Brain microvascular endothelial cell (primary cell): Measurements from ENCODE around the gene MGRN1.

ENCODE experiments used
- DNase-seq: peaks from one replicate; pipeline ENCODE4 v3.0.0-alpha.2; 2020
- H3K27ac ChIP-seq: fragments of 250-450 bp; sonication (Bioruptor Pico); 2 replicates; pipeline ENCODE4 v1.5.1; 2020; ENCODE audit warnings: mild to moderate bottlenecking, moderate library complexity
- H3K27me3 ChIP-seq: fragments of 250-450 bp; sonication (Bioruptor Pico); replicated peaks from 2 replicates; pipeline ENCODE4 v1.5.1; 2020; ENCODE audit warnings: mild to moderate bottlenecking
- H3K36me3 ChIP-seq: fragments of 250-450 bp; sonication (Bioruptor Pico); replicated peaks from 2 replicates; pipeline ENCODE4 v1.5.1; 2020; ENCODE audit warnings: mild to moderate bottlenecking
- H3K4me3 ChIP-seq: 2 replicates; pipeline ENCODE4 v1.5.1; 2011; ENCODE audit warnings: low read depth, mild to moderate bottlenecking, control low read depth, low read length, moderate library complexity
- CTCF ChIP-seq: IDR thresholded peaks from 2 replicates; pipeline ENCODE4 v1.5.1; 2011; ENCODE audit warnings: low read depth, mild to moderate bottlenecking, moderate library complexity, low read length, control low read depth, inconsistent platforms; ENCODE audit errors: missing control alignments
- in situ Hi-C: cut with HindIII; loops from 2 replicates; pipeline ENCODE4 v1.10.0; 2017; ENCODE audit warnings: low sequenced_read_pairs, low pct_ligation_motif_present

The MGRN1 gene

GRCh38 chr16:4593086-4593485 lies 31.5 kb upstream of the MGRN1 start:
- in situ Hi-C loops: no loop called here
- H3K27me3 ChIP-seq: peaks cover 2% of the 10 kb centered on the region
- H3K4me3 ChIP-seq: no peak overlapping the region
- no peak for DNase-seq
- H3K36me3 ChIP-seq: no peaks in the 10 kb centered on the region
- no peak for TF ChIP-seq CTCF
- H3K27ac ChIP-seq: no peak overlapping the region

DNA sequence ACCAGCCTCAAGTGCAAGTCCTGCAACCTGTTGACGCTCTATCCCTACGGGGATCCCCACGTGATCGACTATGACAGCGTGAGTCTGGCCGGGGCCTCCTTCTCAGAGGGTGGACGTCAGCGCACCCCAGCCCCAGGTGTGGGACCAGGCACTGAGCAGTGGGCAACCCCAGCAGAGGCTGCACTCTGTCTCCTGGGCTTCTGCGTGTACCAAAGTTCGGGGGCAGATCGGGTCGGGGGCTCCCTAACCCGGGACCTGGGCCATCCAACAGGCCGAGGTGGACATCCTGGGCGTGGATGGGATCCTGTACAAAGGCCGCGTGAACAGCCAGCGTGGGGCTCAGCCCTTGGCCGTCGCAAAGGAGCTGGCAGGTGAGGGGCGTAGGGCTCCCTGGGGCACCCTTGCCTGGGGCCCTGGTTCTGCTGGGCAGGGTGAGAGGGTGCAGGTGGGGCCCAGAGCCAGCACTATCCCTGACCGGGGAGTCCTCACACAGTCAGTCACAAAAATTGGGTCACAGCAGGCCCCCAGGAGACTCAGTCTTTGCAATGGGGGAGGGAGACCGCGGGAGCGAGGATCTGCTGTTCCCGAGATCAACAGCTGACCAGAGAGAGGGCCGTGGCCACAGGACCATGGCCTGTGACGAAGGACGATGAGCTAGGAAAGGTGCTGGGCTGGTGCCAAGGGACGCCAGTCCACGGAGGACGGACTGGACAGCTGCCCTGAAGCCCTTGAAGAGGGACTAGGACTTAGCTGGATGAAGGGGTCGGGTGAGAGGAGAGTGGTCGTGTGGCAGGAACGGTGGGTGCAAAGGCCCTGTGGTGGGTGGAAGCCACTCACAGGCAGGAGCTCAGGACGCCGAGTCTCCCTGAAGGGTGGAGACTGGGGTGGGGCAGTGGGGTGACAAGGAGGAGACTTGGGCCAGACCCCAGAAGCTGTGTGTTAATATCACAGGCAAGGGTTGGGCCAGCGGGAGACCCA lies 29.9 kb upstream of the MGRN1 start:
- TF ChIP-seq CTCF: no peak
- DNase-seq: no peak
- in situ Hi-C loops: no loop called here
- Histone ChIP-seq H3K36me3 (no peaks in the 10 kb centered on the region), H3K4me3 (no peak overlapping the region), H3K27ac (no peak overlapping the region), H3K27me3 (peaks cover 4% of the 10 kb centered on the region)

DNA sequence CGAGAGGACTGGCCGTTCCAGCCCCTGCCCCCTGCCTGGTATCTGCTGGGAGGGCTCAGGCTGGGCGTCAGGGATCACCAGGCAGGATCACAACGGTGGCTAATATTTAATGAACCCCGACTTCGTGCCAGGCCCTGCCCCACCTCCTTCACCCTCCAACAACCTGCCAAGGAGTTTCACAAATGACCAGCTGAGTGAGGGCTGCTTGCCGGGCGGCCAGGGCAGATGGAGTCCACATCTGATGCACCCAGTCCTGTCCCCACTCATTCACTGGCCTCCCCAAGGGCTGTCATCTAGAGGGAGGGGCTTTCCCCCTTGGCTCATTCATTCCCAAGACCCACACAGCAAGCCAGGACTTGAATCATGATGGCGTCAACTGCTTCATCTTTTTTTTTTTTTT lies 27.5 kb upstream of the MGRN1 start:
- no peaks in the 10 kb centered on the region for H3K36me3 ChIP-seq
- no peak for DNase-seq
- in situ Hi-C loops: no loop called here
- no peak for TF ChIP-seq CTCF
- H3K4me3 ChIP-seq: no peak overlapping the region
- H3K27me3 ChIP-seq: peaks cover 4% of the 10 kb centered on the region
- no peak overlapping the region for H3K27ac ChIP-seq

DNA sequence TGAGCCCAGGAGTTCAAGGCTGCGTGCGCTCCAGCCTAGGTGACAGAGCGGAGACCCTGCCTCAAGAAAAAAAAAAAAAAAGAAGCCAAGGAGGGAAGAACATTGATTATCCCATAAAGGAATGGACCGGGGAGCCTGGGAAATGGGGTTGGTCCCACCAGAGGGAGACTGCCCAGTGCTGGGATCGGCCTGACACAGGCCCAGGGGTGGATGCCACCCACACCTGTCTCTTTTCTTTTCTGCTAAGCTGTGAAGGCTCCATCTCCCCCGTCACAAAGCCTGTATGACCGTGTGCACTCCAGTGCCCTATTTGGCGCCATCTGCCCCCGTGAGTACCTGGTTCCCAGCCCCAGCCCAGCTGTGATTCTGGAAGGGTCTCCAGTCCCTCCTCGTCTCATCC lies 25.6 kb upstream of the MGRN1 start:
- no peaks in the 10 kb centered on the region for H3K36me3 ChIP-seq
- in situ Hi-C loops: no loop called here
- H3K27ac ChIP-seq: no peak overlapping the region
- peaks cover 4% of the 10 kb centered on the region for H3K27me3 ChIP-seq
- H3K4me3 ChIP-seq: no peak overlapping the region
- TF ChIP-seq CTCF: no peak
- DNase-seq: no peak

DNA sequence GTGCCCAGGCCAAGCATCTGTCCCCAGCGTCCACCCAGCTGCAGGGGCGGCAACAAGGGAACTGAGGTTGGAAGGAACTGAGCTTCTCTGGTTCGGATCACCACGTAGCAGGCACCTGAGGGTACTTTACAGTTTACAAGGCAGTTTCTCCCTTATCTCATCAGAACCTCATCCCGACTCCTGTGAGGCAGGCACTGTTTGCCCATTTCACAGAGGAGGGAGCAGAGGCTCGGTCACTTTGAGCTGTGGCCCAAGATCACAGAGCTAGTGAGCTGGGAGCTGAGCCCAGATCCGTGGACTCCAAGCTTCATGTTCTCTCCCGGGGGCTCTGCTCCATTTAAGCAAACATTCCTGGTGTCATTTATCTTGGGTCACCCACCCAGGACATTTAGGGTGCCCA lies 25.1 kb upstream of the MGRN1 start:
- TF ChIP-seq CTCF: no peak
- in situ Hi-C loops: no loop called here
- DNase-seq: no peak
- Histone ChIP-seq H3K36me3 (no peaks in the 10 kb centered on the region), H3K4me3 (no peak overlapping the region), H3K27ac (no peak overlapping the region), H3K27me3 (peaks cover 4% of the 10 kb centered on the region)
